Stimulated activated CD4-positive, alpha-beta T cell treated with anti-CD3 and anti-CD28 coated beads, Interleukin-12 subunit alpha, Interleukin-12 subunit beta, amount 100 ng/mL, for 48 hours (primary cell): Measurements from ENCODE around the gene TPST2.

Experiments
- DNase-seq, 3 donors: peaks; one replicate each; pipeline ENCODE4 v3.0.0-alpha.2; 2020; ENCODE audit warnings: low read depth in 2 of 3, low spot score in 1 of 3

Gene TPST2

GRCh38 chr22:26581026-26581425, 8.9 kb downstream of the TPST2 start:
- no peak for DNase-seq

GRCh38 chr22:26580240-26580962, 9.5 kb downstream of the TPST2 start:
- DNase-seq = no peak

- DNase-seq = peak; percentile 17 to 44 (median 22)
Observed at GRCh38 chr22:26579331-26579886, 10.5 kb downstream of the TPST2 start.

GRCh38 chr22:26577081-26577480, 12.9 kb downstream of the TPST2 start:
- DNase-seq = no peak

- no peak for DNase-seq
Observed at GRCh38 chr22:26576026-26576680, 13.8 kb downstream of the TPST2 start.

GRCh38 chr22:26574001-26574723, 15.8 kb downstream of the TPST2 start:
- DNase-seq = no peak

GRCh38 chr22:26573026-26573662, 16.8 kb downstream of the TPST2 start:
- DNase-seq = no peak

GRCh38 chr22:26570864-26571525, 18.9 kb downstream of the TPST2 start:
- DNase-seq = no peak

GRCh38 chr22:26570115-26570514, 19.8 kb downstream of the TPST2 start:
- no peak for DNase-seq

- no peak for DNase-seq
Observed at GRCh38 chr22:26568207-26568706, 21.7 kb downstream of the TPST2 start.

GRCh38 chr22:26567610-26568009, 22.3 kb downstream of the TPST2 start:
- no peak for DNase-seq

- no peak for DNase-seq
Observed at GRCh38 chr22:26566994-26567393, 22.9 kb downstream of the TPST2 start.

- DNase-seq = no peak
Observed at GRCh38 chr22:26565889-26566288, 24.0 kb downstream of the TPST2 start.

- no peak for DNase-seq
Observed at GRCh38 chr22:26565181-26565580, 24.8 kb downstream of the TPST2 start.

GRCh38 chr22:26564672-26565071, 25.3 kb downstream of the TPST2 start:
- no peak for DNase-seq

GRCh38 chr22:26564181-26564580, 25.8 kb downstream of the TPST2 start:
- DNase-seq = no peak

- DNase-seq = no peak
Observed at GRCh38 chr22:26563022-26563421, 26.9 kb downstream of the TPST2 start.

GRCh38 chr22:26561756-26562417, 28.0 kb downstream of the TPST2 start:
- no peak for DNase-seq

GRCh38 chr22:26559961-26560575, 29.9 kb downstream of the TPST2 start:
- no peak for DNase-seq
